ENCODE results near the gene CYTH1.

Gene CYTH1

GRCh38 chr17:78748048-78748729, 33.9 kb downstream of the CYTH1 start:
- Histone ChIP-seq H3K36me3 (no peaks in the 10 kb centered on the region), H3K4me1 (ENCODE audit: control insufficient read depth in 1 of 2, insufficient read depth in 1 of 2, low read depth in 1 of 2, low read length in 1 of 2) (peaks cover 85 to 86% of the 10 kb centered on the region in 2 experiments), H3K4me3 (ENCODE audit: low read depth in 1 of 2, low read length in 1 of 2) (peak overlapping the region; percentile 37 to 41), H3K9me3 (no peaks in the 10 kb centered on the region), H3K27ac (peak overlapping the region; percentile 92), H3K27me3 (no peaks in the 10 kb centered on the region)
- TF ChIP-seq CTCF (IDR thresholded peaks at IDR 0.05) = no peak

- H3K4me3 ChIP-seq (ENCODE audit: low read depth in 1 of 2, low read length in 1 of 2) = peak overlapping the region in 1 of 2 experiments; percentile 41
- no peak for TF ChIP-seq CTCF (IDR thresholded peaks at IDR 0.05)
- no peaks in the 10 kb centered on the region for H3K36me3 ChIP-seq
- peak overlapping the region; percentile 92 for H3K27ac ChIP-seq
- H3K4me1 ChIP-seq (ENCODE audit: control insufficient read depth in 1 of 2, insufficient read depth in 1 of 2, low read depth in 1 of 2, low read length in 1 of 2) = peaks cover 83 to 86% of the 10 kb centered on the region in 2 experiments
- no peaks in the 10 kb centered on the region for H3K9me3 ChIP-seq
- no peaks in the 10 kb centered on the region for H3K27me3 ChIP-seq
These were observed 34.6 kb downstream of the CYTH1 start for GRCh38 chr17:78747488-78747887.

GRCh38 chr17:78746949-78747269, 35.2 kb downstream of the CYTH1 start:
- Histone ChIP-seq H3K9me3 (no peaks in the 10 kb centered on the region), H3K27ac (peak overlapping the region; percentile 92), H3K36me3 (no peaks in the 10 kb centered on the region), H3K4me1 (ENCODE audit: control insufficient read depth in 1 of 2, insufficient read depth in 1 of 2, low read depth in 1 of 2, low read length in 1 of 2) (peaks cover 83 to 86% of the 10 kb centered on the region in 2 experiments), H3K4me3 (ENCODE audit: low read depth in 1 of 2, low read length in 1 of 2) (no peak overlapping the region), H3K27me3 (no peaks in the 10 kb centered on the region)
- no peak for TF ChIP-seq CTCF (IDR thresholded peaks at IDR 0.05)

- TF ChIP-seq CTCF (IDR thresholded peaks at IDR 0.05) = no peak
- no peaks in the 10 kb centered on the region for H3K9me3 ChIP-seq
- H3K27me3 ChIP-seq = no peaks in the 10 kb centered on the region
- H3K4me3 ChIP-seq (ENCODE audit: low read depth in 1 of 2, low read length in 1 of 2) = no peak overlapping the region
- H3K27ac ChIP-seq = peak overlapping the region; percentile 70
- H3K4me1 ChIP-seq (ENCODE audit: control insufficient read depth in 1 of 2, insufficient read depth in 1 of 2, low read depth in 1 of 2, low read length in 1 of 2) = peaks cover 83 to 86% of the 10 kb centered on the region in 2 experiments
- no peaks in the 10 kb centered on the region for H3K36me3 ChIP-seq
These were observed 35.7 kb downstream of the CYTH1 start for GRCh38 chr17:78746263-78746948.

- H3K9me3 ChIP-seq = no peaks in the 10 kb centered on the region
- no peaks in the 10 kb centered on the region for H3K36me3 ChIP-seq
- no peak overlapping the region for H3K4me3 ChIP-seq (ENCODE audit: low read depth in 1 of 2, low read length in 1 of 2)
- TF ChIP-seq CTCF (IDR thresholded peaks at IDR 0.05) = peak; percentile 38
- H3K4me1 ChIP-seq (ENCODE audit: control insufficient read depth in 1 of 2, insufficient read depth in 1 of 2, low read depth in 1 of 2, low read length in 1 of 2) = peaks cover 83 to 86% of the 10 kb centered on the region in 2 experiments
- peak overlapping the region; percentile 70 for H3K27ac ChIP-seq
- H3K27me3 ChIP-seq = no peaks in the 10 kb centered on the region
These were observed 36.5 kb downstream of the CYTH1 start for GRCh38 chr17:78745407-78746088.
